ENCODE results near the gene HSD11B1L. TPM values are rescaled to one million over a fixed set of nuclear protein-coding genes. Genes with fewer than 3 reads are reported as not detected.

HSD11B1L gene
- total and polyA plus RNA-seq, 2 donors = 3.6 to 17.5 TPM

GRCh38 chr19:5707576-5708575 is 27.0 kb downstream of the HSD11B1L start:
- 92% methylated on average over 37 of the region's 37 CpGs for WGBS
- DNase-seq (ENCODE audit: extremely low spot score) = no peak
- no peaks in the 10 kb centered on the region for H3K4me1 ChIP-seq (ENCODE audit: insufficient read depth)
- H3K4me3 ChIP-seq (ENCODE audit: low read depth, low read length) = no peak overlapping the region
- H3K27ac ChIP-seq (ENCODE audit: low read depth) = no peak overlapping the region
- H3K36me3 ChIP-seq (ENCODE audit: insufficient read depth) = peaks cover 7% of the 10 kb centered on the region

- no peaks in the 10 kb centered on the region for H3K4me1 ChIP-seq (ENCODE audit: insufficient read depth)
- peaks cover 2% of the 10 kb centered on the region for H3K36me3 ChIP-seq (ENCODE audit: insufficient read depth)
- DNase-seq (ENCODE audit: extremely low spot score) = no peak
- H3K4me3 ChIP-seq (ENCODE audit: low read depth, low read length) = no peak overlapping the region
- H3K27ac ChIP-seq (ENCODE audit: low read depth) = no peak overlapping the region
- 96% methylated on average over 8 of the region's 8 CpGs for WGBS
Measured at GRCh38 chr19:5711025-5711424, 30.2 kb downstream of the HSD11B1L start.

- Histone ChIP-seq H3K4me1 (ENCODE audit: insufficient read depth) (no peaks in the 10 kb centered on the region), H3K27ac (ENCODE audit: low read depth) (no peak overlapping the region), H3K36me3 (ENCODE audit: insufficient read depth) (peaks cover 2% of the 10 kb centered on the region), H3K4me3 (ENCODE audit: low read depth, low read length) (no peak overlapping the region)
- DNase-seq (ENCODE audit: extremely low spot score) = no peak
- 91% methylated on average over 25 of the region's 25 CpGs for WGBS
Measured at GRCh38 chr19:5711713-5712161, 30.9 kb downstream of the HSD11B1L start.

- H3K36me3 ChIP-seq (ENCODE audit: insufficient read depth) = peaks cover 2% of the 10 kb centered on the region
- no peak for DNase-seq (ENCODE audit: extremely low spot score)
- no peak overlapping the region for H3K27ac ChIP-seq (ENCODE audit: low read depth)
- WGBS = 94% methylated on average over 9 of the region's 9 CpGs
- H3K4me1 ChIP-seq (ENCODE audit: insufficient read depth) = no peaks in the 10 kb centered on the region
- H3K4me3 ChIP-seq (ENCODE audit: low read depth, low read length) = no peak overlapping the region
Measured at GRCh38 chr19:5713228-5713627, 32.4 kb downstream of the HSD11B1L start.

- no peak for DNase-seq (ENCODE audit: extremely low spot score)
- peaks cover 2% of the 10 kb centered on the region for H3K36me3 ChIP-seq (ENCODE audit: insufficient read depth)
- 86% methylated on average over 10 of the region's 10 CpGs for WGBS
Measured at GRCh38 chr19:5714816-5715215, 34.0 kb downstream of the HSD11B1L start.

GRCh38 chr19:5717215-5717935 is 36.5 kb downstream of the HSD11B1L start:
- H3K4me3 ChIP-seq (ENCODE audit: low read depth, low read length) = no peak overlapping the region

More at GRCh38 chr19:5714816-5715215, 34.0 kb downstream of the HSD11B1L start:
- no peak overlapping the region for H3K27ac ChIP-seq (ENCODE audit: low read depth)
- no peak overlapping the region for H3K4me3 ChIP-seq (ENCODE audit: low read depth, low read length)
- H3K4me1 ChIP-seq (ENCODE audit: insufficient read depth) = peaks cover 3% of the 10 kb centered on the region

GRCh38 chr19:5718037-5718578 is 37.3 kb downstream of the HSD11B1L start:
- no peaks in the 10 kb centered on the region for H3K36me3 ChIP-seq (ENCODE audit: insufficient read depth)
- 79% methylated on average over 14 of the region's 14 CpGs for WGBS
- H3K27ac ChIP-seq (ENCODE audit: low read depth) = no peak overlapping the region
- peaks cover 3% of the 10 kb centered on the region for H3K4me1 ChIP-seq (ENCODE audit: insufficient read depth)
- no peak overlapping the region for H3K4me3 ChIP-seq (ENCODE audit: low read depth, low read length)
- no peak for DNase-seq (ENCODE audit: extremely low spot score)

More at GRCh38 chr19:5717215-5717935, 36.5 kb downstream of the HSD11B1L start:
- Histone ChIP-seq H3K27ac (ENCODE audit: low read depth) (no peak overlapping the region), H3K36me3 (ENCODE audit: insufficient read depth) (no peaks in the 10 kb centered on the region), H3K4me1 (ENCODE audit: insufficient read depth) (peaks cover 3% of the 10 kb centered on the region)
- DNase-seq (ENCODE audit: extremely low spot score) = no peak
- WGBS = 86% methylated on average over 8 of the region's 8 CpGs

- H3K4me3 ChIP-seq (ENCODE audit: low read depth, low read length) = peak overlapping the region; percentile 87
- H3K27ac ChIP-seq (ENCODE audit: low read depth) = no peak overlapping the region
- 26% methylated on average over 11 of the region's 11 CpGs for WGBS
Measured at GRCh38 chr19:5718579-5719273, 37.9 kb downstream of the HSD11B1L start.

GRCh38 chr19:5719274-5719960 is 38.6 kb downstream of the HSD11B1L start:
- H3K36me3 ChIP-seq (ENCODE audit: insufficient read depth) = no peaks in the 10 kb centered on the region
- under 1% methylated on average over 58 of the region's 58 CpGs for WGBS
- no peak for DNase-seq (ENCODE audit: extremely low spot score)
- peak overlapping the region; percentile 87 for H3K4me3 ChIP-seq (ENCODE audit: low read depth, low read length)
- H3K27ac ChIP-seq (ENCODE audit: low read depth) = peak overlapping the region; percentile 91
- peaks cover 3% of the 10 kb centered on the region for H3K4me1 ChIP-seq (ENCODE audit: insufficient read depth)

More at GRCh38 chr19:5718579-5719273, 37.9 kb downstream of the HSD11B1L start:
- H3K4me1 ChIP-seq (ENCODE audit: insufficient read depth) = peaks cover 3% of the 10 kb centered on the region
- no peaks in the 10 kb centered on the region for H3K36me3 ChIP-seq (ENCODE audit: insufficient read depth)
- DNase-seq (ENCODE audit: extremely low spot score) = no peak

GRCh38 chr19:5719961-5720790 is 39.3 kb downstream of the HSD11B1L start, which contains the start of the genes CATSPERD and LONP1:
CATSPERD (plus strand) TSS chr19:5720637; CDS start chr19:5720738, 101 bp downstream.
LONP1 (minus strand) TSS chr19:5720146; CDS start chr19:5720132, 14 bp downstream.
- peak; percentile 97 for DNase-seq (ENCODE audit: extremely low spot score)
- Histone ChIP-seq H3K4me3 (ENCODE audit: low read depth, low read length) (peak within 1 kb of the TSS; percentile 87), H3K4me1 (ENCODE audit: insufficient read depth) (peaks cover 3% of the 10 kb centered on the region), H3K36me3 (ENCODE audit: insufficient read depth) (no peaks in the 10 kb centered on the region), H3K27ac (ENCODE audit: low read depth) (peak within 1 kb of the TSS; percentile 91)
- under 1% methylated on average over 90 of the region's 90 CpGs for WGBS

GRCh38 chr19:5727453-5728050 is 46.7 kb downstream of the HSD11B1L start:
- no peak overlapping the region for H3K4me3 ChIP-seq (ENCODE audit: low read depth, low read length)
- no peak overlapping the region for H3K27ac ChIP-seq (ENCODE audit: low read depth)
- H3K36me3 ChIP-seq (ENCODE audit: insufficient read depth) = no peaks in the 10 kb centered on the region
- DNase-seq (ENCODE audit: extremely low spot score) = no peak
- no peaks in the 10 kb centered on the region for H3K4me1 ChIP-seq (ENCODE audit: insufficient read depth)
- 98% methylated on average over 4 of the region's 4 CpGs for WGBS
